MCF 10A (cell line): Measurements from ENCODE around the gene LAMB1. TPM values are rescaled to one million over a fixed set of nuclear protein-coding genes. Genes with fewer than 3 reads are reported as not detected.

Source experiments
- BruUV-seq: library from RNA; stranded (reverse); fragments of 400-500 nt; replicated peaks from 2 replicates; lab custom pipeline; 2021; lab: Mats Ljungman, UMichigan
- CTCF ChIA-PET: fragments of 300-600 bp; sonication (Branson Sonifier 250); formaldehyde crosslinking; extraction: SDS; loops from one replicate; lab custom pipeline; 2021; ENCODE audit warnings: antibody characterized with exemption, inconsistent platforms; lab: Yijun Ruan, JAX
- POLR2A ChIA-PET: fragments of 300-600, 350-650 bp; sonication (Branson Sonifier 250); formaldehyde crosslinking; extraction: SDS; loops from one replicate; lab custom pipeline; 2020; ENCODE audit warnings: antibody characterized with exemption, inconsistent platforms; lab: Yijun Ruan, JAX
- DNase-seq: peaks from one replicate; pipeline ENCODE4 v3.0.0-alpha.2; 2018; ENCODE audit not compliant: unreplicated experiment
- H3K27ac Mint-ChIP-seq: one replicate; pipeline ENCODE4 v1.8.0; 2022; ENCODE audit warnings: mild to moderate bottlenecking, low read depth, mixed read lengths; ENCODE audit not compliant: unreplicated experiment
- H3K27me3 Mint-ChIP-seq: one replicate; pipeline ENCODE4 v1.8.0; 2022; ENCODE audit warnings: mixed read lengths; ENCODE audit not compliant: insufficient read depth, unreplicated experiment
- H3K36me3 Mint-ChIP-seq: one replicate; pipeline ENCODE4 v1.8.0; 2022; ENCODE audit warnings: mild to moderate bottlenecking, moderate library complexity, mixed read lengths; ENCODE audit not compliant: insufficient read depth, unreplicated experiment
- H3K4me1 Mint-ChIP-seq: one replicate; pipeline ENCODE4 v1.8.0; 2022; ENCODE audit warnings: mixed read lengths; ENCODE audit not compliant: insufficient read depth, unreplicated experiment
- H3K4me3 Mint-ChIP-seq: one replicate; pipeline ENCODE4 v1.8.0; 2022; ENCODE audit warnings: mild to moderate bottlenecking, moderate library complexity, mixed read lengths; ENCODE audit not compliant: unreplicated experiment
- H3K9me3 Mint-ChIP-seq: one replicate; pipeline ENCODE4 v1.8.0; 2022; ENCODE audit warnings: mixed read lengths; ENCODE audit not compliant: unreplicated experiment
- CTCF ChIP-seq: fragments of 200-600 bp; IDR thresholded peaks from one replicate; pipeline ENCODE4 v1.8.0; 2022; ENCODE audit warnings: antibody characterized with exemption, mild to moderate bottlenecking; ENCODE audit not compliant: unreplicated experiment
- intact Hi-C: fragments of 100-400 bp; cut with micrococcal nuclease; formaldehyde crosslinking; loops from 2 replicates; pipeline ENCODE4 v1.14.1; 2022
- total RNA-seq: library from RNA; stranded (reverse); gene quantifications from 2 replicates; pipeline ENCODE4 v1.2.3, GENCODE V29; 2022

The LAMB1 gene
- total RNA-seq, 1 experiment from 2014 or later, result 275 TPM

GRCh38 chr7:107981466-107981865 is 21.5 kb downstream of the LAMB1 start:
- H3K27me3 Mint-ChIP-seq, result no peaks in the 10 kb centered on the region
- CTCF ChIA-PET, result interaction anchor here (0.6 to 1.7 kb wide), 6 partner anchors 8 to 165 kb away, joined by 3 to 5 read pairs (median 4); no protein-coding TSS in a partner anchor
- DNase-seq, result no peak
- H3K4me3 Mint-ChIP-seq, result no peak overlapping the region
- H3K36me3 Mint-ChIP-seq, result peaks cover 100% of the 10 kb centered on the region
- TF ChIP-seq CTCF, result no peak
- H3K4me1 Mint-ChIP-seq, result peaks cover 5% of the 10 kb centered on the region
- intact Hi-C loops, result no loop called here
- no peaks in the 10 kb centered on the region for H3K9me3 Mint-ChIP-seq
- H3K27ac Mint-ChIP-seq, result no peak overlapping the region
- POLR2A ChIA-PET, result interaction anchor here (0.7 to 11.8 kb wide), 7 partner anchors 8 to 91 kb away, joined by 3 to 117 read pairs (median 6); partner anchors contain the start of gene DLD
- no TSS peak for BruUV-seq

- Mint-ChIP-seq H3K4me3 (no peak overlapping the region), H3K27ac (no peak overlapping the region), H3K27me3 (no peaks in the 10 kb centered on the region), H3K9me3 (no peaks in the 10 kb centered on the region), H3K36me3 (peaks cover 100% of the 10 kb centered on the region), H3K4me1 (peaks cover 6% of the 10 kb centered on the region)
- POLR2A ChIA-PET, result interaction anchor here (0.7 to 11.8 kb wide), 7 partner anchors 7 to 90 kb away, joined by 3 to 117 read pairs (median 4); partner anchors contain the start of gene DLD
- BruUV-seq, result no TSS peak
- DNase-seq, result no peak
- intact Hi-C loops, result no loop called here
- CTCF ChIA-PET, result interaction anchor here (0.6 to 1.1 kb wide), 5 partner anchors 11 to 165 kb away, joined by 3 to 5 read pairs (median 4); no protein-coding TSS in a partner anchor
- TF ChIP-seq CTCF, result no peak
Observed at GRCh38 chr7:107980671-107981190, 22.2 kb downstream of the LAMB1 start.

GRCh38 chr7:107980171-107980570 is 22.8 kb downstream of the LAMB1 start:
- H3K36me3 Mint-ChIP-seq, result peaks cover 100% of the 10 kb centered on the region
- H3K4me1 Mint-ChIP-seq, result peaks cover 6% of the 10 kb centered on the region
- H3K9me3 Mint-ChIP-seq, result no peaks in the 10 kb centered on the region
- no peak overlapping the region for H3K27ac Mint-ChIP-seq
- no peak for TF ChIP-seq CTCF
- intact Hi-C loops, result no loop called here
- no TSS peak for BruUV-seq
- no peaks in the 10 kb centered on the region for H3K27me3 Mint-ChIP-seq
- CTCF ChIA-PET, result interaction anchor here (0.7 to 1.3 kb wide), 3 partner anchors 10 to 36 kb away, joined by 3 read pairs; no protein-coding TSS in a partner anchor
- H3K4me3 Mint-ChIP-seq, result no peak overlapping the region
- DNase-seq, result no peak
- POLR2A ChIA-PET, result interaction anchor here (0.7 to 11.8 kb wide), 9 partner anchors 7 to 90 kb away, joined by 3 to 117 read pairs (median 4); partner anchors contain the start of gene DLD

GRCh38 chr7:107978815-107979408 is 24.0 kb downstream of the LAMB1 start:
- Mint-ChIP-seq H3K27me3 (no peaks in the 10 kb centered on the region), H3K27ac (no peak overlapping the region), H3K4me1 (peaks cover 6% of the 10 kb centered on the region), H3K9me3 (no peaks in the 10 kb centered on the region), H3K4me3 (no peak overlapping the region), H3K36me3 (peaks cover 100% of the 10 kb centered on the region)
- no peak for TF ChIP-seq CTCF
- DNase-seq, result no peak
- intact Hi-C loops, result no loop called here
- CTCF ChIA-PET, result interaction anchor here (1.3 kb wide), 1 partner anchor 13 kb away, joined by 3 read pairs; no protein-coding TSS in a partner anchor
- no TSS peak for BruUV-seq
- POLR2A ChIA-PET, result interaction anchor here (0.6 to 5.4 kb wide), 7 partner anchors 10 to 122 kb away, joined by 3 to 35 read pairs (median 3); no protein-coding TSS in a partner anchor
